HPDE6-E6E7 (cell line): ENCODE results near the gene FES.
"Not testable (repeated sequence)": the region's sequence is repeated elsewhere in the genome, so short reads cannot be mapped to it uniquely, and the experiment has no call there.

Experiments
- DNase-seq: peaks from one replicate; pipeline ENCODE4 v3.0.0; 2011; ENCODE audit warnings: missing footprints; ENCODE audit errors: extremely low spot score

The FES gene

GRCh38 chr15:90909976-90910375 is 25.7 kb downstream of the FES start:
- no peak for DNase-seq

- no peak for DNase-seq
These were observed 26.4 kb downstream of the FES start for GRCh38 chr15:90910441-90911301.

- DNase-seq, result no peak
These were observed 27.0 kb downstream of the FES start for GRCh38 chr15:90911302-90911623.

GRCh38 chr15:90911906-90912769 is 27.8 kb downstream of the FES start:
- DNase-seq, result no peak

GRCh38 chr15:90912770-90913075 is 28.4 kb downstream of the FES start:
- DNase-seq, result no peak

GRCh38 chr15:90913398-90913944 is 29.2 kb downstream of the FES start:
- DNase-seq, result no peak

GRCh38 chr15:90914305-90915080 is 30.2 kb downstream of the FES start:
- DNase-seq, result no peak

- DNase-seq, result no peak
These were observed 31.0 kb downstream of the FES start for GRCh38 chr15:90915216-90915807.

- DNase-seq, result no peak
These were observed 31.6 kb downstream of the FES start for GRCh38 chr15:90915808-90916440.

GRCh38 chr15:90916461-90916860 is 32.2 kb downstream of the FES start:
- no peak for DNase-seq

- DNase-seq, result no peak
These were observed 33.3 kb downstream of the FES start for GRCh38 chr15:90917569-90917968.

GRCh38 chr15:90918034-90918788 is 33.9 kb downstream of the FES start:
- no peak for DNase-seq

GRCh38 chr15:90918835-90919234 is 34.5 kb downstream of the FES start:
- DNase-seq, result no peak

- no peak for DNase-seq
These were observed 37.6 kb downstream of the FES start for GRCh38 chr15:90921887-90922286.

GRCh38 chr15:90922712-90923322 is 38.5 kb downstream of the FES start:
- DNase-seq, result not testable (repeated sequence)

- no peak for DNase-seq
These were observed 40.1 kb downstream of the FES start for GRCh38 chr15:90924375-90924774.

GRCh38 chr15:90926766-90927165 is 42.5 kb downstream of the FES start:
- not testable (repeated sequence) for DNase-seq

GRCh38 chr15:90928106-90928505 is 43.8 kb downstream of the FES start:
- DNase-seq, result not testable (repeated sequence)

- no peak for DNase-seq
These were observed 45.1 kb downstream of the FES start for GRCh38 chr15:90929246-90930019.
